K562 (cell line): ENCODE results near the gene GCNA. TPM values are rescaled to one million over a fixed set of nuclear protein-coding genes. Genes with fewer than 3 reads are reported as not detected.
A peak's percentile ranks its signal among the peaks of the same experiment; 100 is the strongest.

Experiments used
- ATF3 ChIP-seq, 2 experiments: fragments of 450-650 bp in 1 of 2; sonication (generic) in 1 of 2; formaldehyde crosslinking in 1 of 2; IDR thresholded peaks in 1 of 2; conservative IDR thresholded peaks in 1 of 2; 2 replicates each; pipeline versions ENCODE4 v1.6.1 to v1.8.1; 2016 to 2023; ENCODE audit warnings: mild to moderate bottlenecking in 2 of 2, moderate library complexity in 2 of 2, inconsistent platforms in 1 of 2, missing genetic modification reagents in 1 of 2
- FOSL1 ChIP-seq: fragments of 200-800 bp; sonication (Bioruptor generic); conservative IDR thresholded peaks from 2 replicates; pipeline ENCODE4 v1.6.1; 2016; ENCODE audit warnings: missing genetic modification characterization, missing compliant biosample characterization
- GATA2 ChIP-seq: sonication (generic); formaldehyde crosslinking; IDR thresholded peaks from 2 replicates; pipeline ENCODE4 v1.4.0; 2020; ENCODE audit warnings: mild to moderate bottlenecking, missing genetic modification reagents
- GATAD2B ChIP-seq: fragments of 450-650 bp; IDR thresholded peaks from 2 replicates; pipeline ENCODE4 v1.6.1; 2017; ENCODE audit warnings: mild to moderate bottlenecking, borderline replicate concordance
- NFATC3 ChIP-seq: fragments of 450-650 bp; IDR thresholded peaks from 2 replicates; pipeline ENCODE4 v1.6.1; 2017; ENCODE audit warnings: mild to moderate bottlenecking
- PHB2 ChIP-seq: fragments of 450-650 bp; IDR thresholded peaks from 2 replicates; pipeline ENCODE4 v1.6.1; 2017; ENCODE audit warnings: low read depth
- PRMT5 ChIP-seq: sonication (generic); formaldehyde crosslinking; IDR thresholded peaks from 2 replicates; pipeline ENCODE4 v1.5.0; 2020; ENCODE audit warnings: missing genetic modification reagents
- TARDBP ChIP-seq: fragments of 450-650 bp; IDR thresholded peaks from 2 replicates; pipeline ENCODE4 v1.6.1; 2016
- TCF7L2 ChIP-seq: fragments of 150-350 bp; IDR thresholded peaks from 2 replicates; pipeline ENCODE4 v1.6.1; 2016; ENCODE audit warnings: low read depth, mild to moderate bottlenecking, low read length, moderate library complexity
- THRAP3 ChIP-seq: fragments of 450-650 bp; IDR thresholded peaks from 2 replicates; pipeline ENCODE4 v1.6.1; 2016; ENCODE audit warnings: mild to moderate bottlenecking, inconsistent platforms, borderline replicate concordance
- ZBTB49 ChIP-seq: sonication (generic); formaldehyde crosslinking; IDR thresholded peaks from 2 replicates; pipeline ENCODE4 v1.8.0; 2022; ENCODE audit warnings: missing genetic modification reagents, mild to moderate bottlenecking, borderline replicate concordance
- polyA plus RNA-seq, 8 experiments: library from polyadenylated mRNA; depleted of rRNA in 4 of 8; stranded (reverse) in 5 of 8; unstranded in 3 of 8; fragments of >200 nt; fragmentation: Nextera tagmentation in 2 of 8; fragmentation: Illumina TruSeq in 1 of 8; extraction: Ambion mirVana in 2 of 8; extraction: Trizol in 1 of 8; gene quantifications; 2 replicates each; pipeline versions ENCODE4 v1.2.1 to v1.2.3, GENCODE V29; 2011 to 2014; ENCODE audit warnings: inconsistent platforms in 1 of 8, missing spikeins in 1 of 8
- total RNA-seq, 7 experiments: library from RNA; depleted of rRNA in 6 of 7; stranded (reverse); fragments of >200 nt in 6 of 7; fragmentation: Illumina TruSeq in 2 of 7; extraction: Trizol in 2 of 7; gene quantifications; 2 replicates each; pipeline versions ENCODE4 v1.2.1 to v1.2.3, GENCODE V29; 2011 to 2021; ENCODE audit warnings: low replicate concordance in 1 of 7
- TF ChIP-seq, protein P1 (sequence below), 2 experiments: IDR thresholded peaks; 2 replicates each; pipeline ENCODE4 v1.6.1; 2011; ENCODE audit warnings: borderline replicate concordance in 1 of 2, control low read depth in 1 of 2, low read depth in 1 of 2, low read length in 1 of 2, mild to moderate bottlenecking in 1 of 2, mixed read lengths in 1 of 2, moderate library complexity in 1 of 2; ENCODE audit not compliant: insufficient read depth in 1 of 2, insufficient read length in 1 of 2, poor library complexity in 1 of 2, severe bottlenecking in 1 of 2; ENCODE audit errors: extremely low read depth in 1 of 2
- TF ChIP-seq, protein P2 (sequence below), 2 experiments: fragments of 450-650 bp; IDR thresholded peaks; 2 replicates each; pipeline ENCODE4 v1.6.1; 2016; ENCODE audit warnings: mild to moderate bottlenecking in 2 of 2, borderline replicate concordance in 1 of 2, low read depth in 1 of 2, moderate library complexity in 1 of 2

Gene GCNA
- total and polyA plus RNA-seq, 9 of the 15 experiments (the other 6 are each of a cell fraction or from before 2014, with no cell fraction given) = 0.27 to 1.5 (median 0.86) TPM

DNA sequence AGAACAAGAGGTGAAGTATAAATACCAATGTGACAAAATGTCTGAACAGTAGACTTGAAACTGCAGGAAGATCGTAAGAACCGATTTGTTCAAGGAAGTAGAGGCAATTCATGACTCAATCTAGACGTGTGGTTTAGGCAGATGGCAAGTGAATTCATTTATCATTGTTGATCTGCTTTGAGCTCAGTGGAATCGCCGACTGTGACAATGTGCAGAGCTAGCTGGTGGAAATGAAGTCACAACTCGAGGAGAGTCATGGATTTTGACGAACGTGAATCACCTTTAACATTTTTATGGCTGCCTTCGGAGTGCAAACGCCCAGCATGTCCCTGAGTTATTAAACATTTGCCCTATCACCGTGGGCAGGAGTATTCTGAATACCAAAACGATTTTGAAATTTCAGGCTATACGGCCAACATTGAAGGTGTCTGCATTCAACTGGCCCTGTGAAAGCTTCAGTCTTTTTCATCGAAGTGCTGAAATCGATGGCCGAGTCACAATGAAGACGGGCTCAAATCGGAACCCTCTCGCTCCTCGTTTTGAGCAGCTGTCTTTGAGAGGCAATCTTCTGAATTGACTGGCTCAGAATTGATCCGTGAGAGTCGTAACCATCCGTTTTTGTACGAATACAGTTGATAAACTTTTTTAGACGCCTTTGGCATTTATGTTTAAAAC, 46.0 kb upstream of the GCNA start (continued):
- TF ChIP-seq ATF3 (IDR thresholded peaks at IDR 0.05) = peak; percentile 70
- no peak for TF ChIP-seq ATF3 (CRISPR knock-in tag; conservative IDR thresholded peaks at IDR 0.05)
- TF ChIP-seq PHB2 = no peak
- TF ChIP-seq PRMT5 (CRISPR knock-in tag) = no peak
- TF ChIP-seq FOSL1 (tag) = 0 out of 2 replicates have a peak, but pooled peaks have one; percentile 13
- 0 out of 2 replicates have a peak, but pooled peaks have one; percentile 42 for TF ChIP-seq TARDBP
- TF ChIP-seq GATAD2B = no peak
- TF ChIP-seq, protein P1, sequence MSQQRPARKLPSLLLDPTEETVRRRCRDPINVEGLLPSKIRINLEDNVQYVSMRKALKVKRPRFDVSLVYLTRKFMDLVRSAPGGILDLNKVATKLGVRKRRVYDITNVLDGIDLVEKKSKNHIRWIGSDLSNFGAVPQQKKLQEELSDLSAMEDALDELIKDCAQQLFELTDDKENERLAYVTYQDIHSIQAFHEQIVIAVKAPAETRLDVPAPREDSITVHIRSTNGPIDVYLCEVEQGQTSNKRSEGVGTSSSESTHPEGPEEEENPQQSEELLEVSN (IDR thresholded peaks at IDR 0.05; ENCODE audit: borderline replicate concordance in 1 of 2, extremely low read depth in 1 of 2, insufficient read depth in 1 of 2, insufficient read length in 1 of 2, low read depth in 1 of 2, low read length in 1 of 2, poor library complexity in 1 of 2, severe bottlenecking in 1 of 2) = peak in 1 of 2 experiments; percentile 18
- TF ChIP-seq GATA2 (CRISPR knock-in tag) = 0 out of 2 replicates have a peak, but pooled peaks have one; percentile 42
- TF ChIP-seq, protein P2, sequence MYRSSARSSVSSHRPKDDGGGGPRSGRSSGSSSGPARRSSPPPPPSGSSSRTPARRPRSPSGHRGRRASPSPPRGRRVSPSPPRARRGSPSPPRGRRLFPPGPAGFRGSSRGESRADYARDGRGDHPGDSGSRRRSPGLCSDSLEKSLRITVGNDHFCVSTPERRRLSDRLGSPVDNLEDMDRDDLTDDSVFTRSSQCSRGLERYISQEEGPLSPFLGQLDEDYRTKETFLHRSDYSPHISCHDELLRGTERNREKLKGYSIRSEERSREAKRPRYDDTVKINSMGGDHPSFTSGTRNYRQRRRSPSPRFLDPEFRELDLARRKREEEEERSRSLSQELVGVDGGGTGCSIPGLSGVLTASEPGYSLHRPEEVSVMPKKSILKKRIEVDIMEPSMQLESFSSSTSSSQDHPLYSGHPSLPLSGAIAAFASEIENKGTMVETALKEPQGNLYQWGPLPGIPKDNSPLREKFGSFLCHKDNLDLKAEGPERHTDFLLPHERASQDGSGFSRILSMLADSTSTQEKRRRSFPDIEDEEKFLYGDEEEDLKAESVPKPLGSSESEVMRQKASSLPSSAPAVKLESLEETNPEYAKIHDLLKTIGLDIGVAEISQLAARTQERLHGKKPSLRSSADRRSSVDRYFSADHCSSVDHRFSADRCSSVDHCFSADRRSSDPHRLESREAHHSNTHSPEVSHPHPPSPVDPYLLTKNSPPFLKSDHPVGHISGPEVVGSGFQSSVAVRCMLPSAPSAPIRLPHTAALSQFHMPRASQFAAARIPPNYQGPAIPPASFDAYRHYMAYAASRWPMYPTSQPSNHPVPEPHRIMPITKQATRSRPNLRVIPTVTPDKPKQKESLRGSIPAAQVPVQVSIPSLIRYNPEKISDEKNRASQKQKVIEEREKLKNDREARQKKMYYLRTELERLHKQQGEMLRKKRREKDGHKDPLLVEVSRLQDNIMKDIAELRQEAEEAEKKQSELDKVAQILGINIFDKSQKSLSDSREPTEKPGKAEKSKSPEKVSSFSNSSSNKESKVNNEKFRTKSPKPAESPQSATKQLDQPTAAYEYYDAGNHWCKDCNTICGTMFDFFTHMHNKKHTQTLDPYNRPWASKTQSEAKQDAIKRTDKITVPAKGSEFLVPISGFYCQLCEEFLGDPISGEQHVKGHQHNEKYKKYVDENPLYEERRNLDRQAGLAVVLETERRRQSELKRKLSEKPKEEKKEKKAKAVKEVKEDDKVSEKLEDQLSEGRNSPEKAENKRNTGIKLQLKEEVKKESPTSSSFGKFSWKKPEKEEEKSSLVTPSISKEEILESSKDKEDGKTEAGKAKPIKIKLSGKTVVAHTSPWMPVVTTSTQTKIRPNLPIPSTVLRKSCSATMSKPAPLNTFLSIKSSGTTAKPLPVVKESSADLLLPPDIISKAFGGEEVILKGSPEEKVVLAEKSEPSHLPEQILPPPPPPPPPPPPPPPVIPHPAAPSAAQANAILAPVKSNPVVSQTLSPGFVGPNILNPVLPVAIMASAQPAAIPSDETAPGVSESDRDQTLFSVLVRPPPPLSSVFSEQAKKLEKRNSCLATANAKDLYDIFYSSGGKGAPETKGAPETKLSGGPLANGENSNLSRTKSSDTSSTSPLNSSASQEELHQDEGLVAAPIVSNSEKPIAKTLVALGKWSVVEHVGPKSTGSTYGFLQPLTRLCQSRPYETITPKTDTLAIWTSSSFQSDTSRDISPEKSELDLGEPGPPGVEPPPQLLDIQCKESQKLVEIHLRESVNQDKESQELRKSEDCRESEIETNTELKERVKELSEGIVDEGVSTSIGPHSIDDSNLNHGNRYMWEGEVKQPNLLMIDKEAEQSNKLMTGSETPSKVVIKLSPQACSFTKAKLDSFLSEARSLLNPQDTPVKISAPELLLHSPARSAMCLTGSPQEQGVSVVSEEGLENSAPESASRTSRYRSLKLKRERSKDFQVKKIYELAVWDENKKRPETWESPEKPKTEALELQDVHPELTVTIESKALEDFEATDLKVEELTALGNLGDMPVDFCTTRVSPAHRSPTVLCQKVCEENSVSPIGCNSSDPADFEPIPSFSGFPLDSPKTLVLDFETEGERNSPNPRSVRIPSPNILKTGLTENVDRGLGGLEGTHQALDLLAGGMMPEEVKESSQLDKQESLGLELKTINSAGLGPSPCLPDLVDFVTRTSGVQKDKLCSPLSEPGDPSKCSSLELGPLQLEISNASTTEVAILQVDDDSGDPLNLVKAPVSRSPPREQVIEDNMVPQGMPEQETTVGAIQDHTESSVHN (IDR thresholded peaks at IDR 0.05; ENCODE audit: borderline replicate concordance in 1 of 2, low read depth in 1 of 2) = 0 out of 4 replicates have a peak, but pooled peaks of 1 of the 2 experiments have one; percentile 45
- no peak for TF ChIP-seq NFATC3
- no peak for TF ChIP-seq ZBTB49
- no peak for TF ChIP-seq TCF7L2
- TF ChIP-seq THRAP3 = no peak
